PFSK-1 (cell line): ENCODE measurements around the gene DKK2.

Experiments
- POLR2AphosphoS5 ChIP-seq: IDR thresholded peaks from 2 replicates; pipeline ENCODE4 v1.6.1; 2012; ENCODE audit warnings: low read depth, mild to moderate bottlenecking, control low read depth, low read length, moderate library complexity
- REST ChIP-seq, 2 experiments: IDR thresholded peaks; 2 replicates each; pipeline versions ENCODE4 v1.6.1 to v1.8.0; 2011 to 2012; ENCODE audit warnings: low read depth in 2 of 2, low read length in 2 of 2, control low read depth in 1 of 2, inconsistent platforms in 1 of 2, mild to moderate bottlenecking in 1 of 2, moderate library complexity in 1 of 2; ENCODE audit not compliant: insufficient read depth in 1 of 2
- SIN3A ChIP-seq: IDR thresholded peaks from 2 replicates; pipeline ENCODE4 v1.6.1; 2012; ENCODE audit warnings: mild to moderate bottlenecking, low read length, moderate library complexity, borderline replicate concordance; ENCODE audit not compliant: insufficient read depth
- TAF1 ChIP-seq: IDR thresholded peaks from 2 replicates; pipeline ENCODE4 v1.6.1; 2012; ENCODE audit warnings: low read length, control low read depth, borderline replicate concordance; ENCODE audit not compliant: insufficient read depth

DNA sequence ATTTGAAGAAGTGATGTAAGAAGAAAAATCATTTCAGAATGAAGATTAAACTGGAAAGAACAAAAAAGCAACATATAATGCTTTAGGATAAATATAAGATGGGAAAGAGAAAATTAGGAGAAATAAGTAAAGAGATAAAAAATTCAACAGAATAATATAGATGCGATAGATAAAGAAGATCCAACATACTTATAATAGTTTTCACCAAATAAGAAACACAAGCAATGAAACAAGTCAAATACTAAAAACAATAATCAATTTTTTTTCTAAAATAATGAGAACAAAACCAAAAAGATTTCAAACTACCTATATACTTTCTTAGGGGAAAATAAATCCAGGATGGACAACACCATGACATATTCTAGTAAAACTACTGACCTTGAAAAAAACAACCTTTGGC lies 10.1 kb upstream of the DKK2 start:
- TF ChIP-seq POLR2AphosphoS5 (no peak), REST (IDR thresholded peaks at IDR 0.05; ENCODE audit: insufficient read depth in 1 of 2, low read depth in 2 of 2, low read length in 2 of 2) (no peak), TAF1 (no peak), SIN3A (no peak)
